OCI-M1 (cell line): ENCODE measurements around the gene IQCB1.
"Not testable (repeated sequence)": the region's sequence is repeated elsewhere in the genome, so short reads cannot be mapped to it uniquely, and the experiment has no call there.

Source experiments
- DNase-seq: peaks from one replicate; lab custom pipeline; 2025; lab: John Stamatoyannopoulos, UW

IQCB1 gene

GRCh38 chr3:121809249-121809648, 25.6 kb downstream of the IQCB1 start:
- DNase-seq, result no peak

- DNase-seq, result no peak
These were observed 31.0 kb downstream of the IQCB1 start for GRCh38 chr3:121803771-121804320.

GRCh38 chr3:121800906-121801305, 34.0 kb downstream of the IQCB1 start:
- DNase-seq, result no peak

GRCh38 chr3:121796970-121797369, 37.9 kb downstream of the IQCB1 start:
- DNase-seq, result no peak

- no peak for DNase-seq
These were observed 40.4 kb downstream of the IQCB1 start for GRCh38 chr3:121794264-121794983.

GRCh38 chr3:121793078-121793477, 41.8 kb downstream of the IQCB1 start:
- no peak for DNase-seq

GRCh38 chr3:121786485-121786884, 48.4 kb downstream of the IQCB1 start:
- no peak for DNase-seq

GRCh38 chr3:121782784-121783183, 52.1 kb downstream of the IQCB1 start:
- not testable (repeated sequence) for DNase-seq

- DNase-seq, result no peak
These were observed 53.2 kb downstream of the IQCB1 start for GRCh38 chr3:121781611-121782010.

GRCh38 chr3:121775095-121775494, 59.8 kb downstream of the IQCB1 start:
- DNase-seq, result not testable (repeated sequence)

GRCh38 chr3:121769246-121769645, 65.6 kb downstream of the IQCB1 start:
- DNase-seq, result no peak

- no peak for DNase-seq
These were observed 66.4 kb downstream of the IQCB1 start for GRCh38 chr3:121768452-121768851.

- peak; percentile 11 for DNase-seq
These were observed 75.2 kb downstream of the IQCB1 start for GRCh38 chr3:121759541-121760202.

- DNase-seq, result no peak
These were observed 76.0 kb downstream of the IQCB1 start for GRCh38 chr3:121758727-121759450.

- no peak for DNase-seq
These were observed 76.9 kb downstream of the IQCB1 start for GRCh38 chr3:121757812-121758545.

- DNase-seq, result peak; percentile 43
These were observed 77.6 kb downstream of the IQCB1 start for GRCh38 chr3:121757087-121757811.

- no peak for DNase-seq
These were observed 82.1 kb downstream of the IQCB1 start for GRCh38 chr3:121752772-121753171.

- DNase-seq, result no peak
These were observed 82.6 kb downstream of the IQCB1 start for GRCh38 chr3:121752261-121752660.

- DNase-seq, result no peak
These were observed 84.8 kb downstream of the IQCB1 start for GRCh38 chr3:121750087-121750415.

GRCh38 chr3:121749276-121750086, 85.4 kb downstream of the IQCB1 start, which contains the start of gene GOLGB1:
Gene GOLGB1 (minus strand): TSS chr3:121749741. CDS start chr3:121730971, 18,770 bp downstream.
- peak; percentile 99 for DNase-seq
